ENCODE data around the gene IARS2. TPM values are rescaled to one million over a fixed set of nuclear protein-coding genes. Genes with fewer than 3 reads are reported as not detected.

Gene IARS2
- polyA plus RNA-seq, 1 experiment = 33.8 TPM

DNA sequence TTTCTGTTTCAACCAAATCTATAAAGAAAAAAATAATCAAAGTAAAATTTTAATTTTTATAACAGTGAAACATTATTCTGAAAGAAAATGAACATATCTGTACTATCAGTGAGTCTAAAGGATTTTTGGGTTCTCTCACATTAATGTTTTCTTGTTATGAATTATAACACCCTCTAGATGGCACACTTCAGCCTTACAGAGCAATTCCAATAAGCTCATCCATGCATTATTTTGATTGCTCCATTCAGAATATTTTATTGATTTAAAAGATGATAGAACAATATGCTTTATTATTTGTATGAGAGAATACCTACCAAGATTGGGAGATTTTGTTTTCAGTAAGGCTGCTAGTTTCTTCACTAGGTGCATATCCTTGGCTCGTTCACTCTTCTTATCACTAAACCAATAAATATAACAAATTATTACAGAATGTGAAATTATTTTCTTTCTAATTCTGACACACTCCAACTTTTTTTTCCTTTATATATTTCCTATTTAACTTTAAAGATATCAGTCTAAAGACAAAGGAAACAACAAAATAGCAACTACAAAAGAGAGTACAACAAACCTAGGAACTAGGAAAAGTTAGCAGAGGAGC is 95.9 kb downstream of the IARS2 start:
- ChIA-PET CTCF (interaction anchor here (0.6 to 2.3 kb wide), 20 partner anchors 9 to 614 kb away, joined by 3 to 21 read pairs (median 4); no protein-coding TSS in a partner anchor), POLR2A (no interaction called here)
- Histone ChIP-seq H3K27me3 (ENCODE audit: control insufficient read depth, insufficient read depth, low read length) (no peaks in the 10 kb centered on the region), H3K4me3 (ENCODE audit: low read depth, low read length) (no peak overlapping the region), H3K9me3 (ENCODE audit: control insufficient read depth, insufficient read depth, low read length) (no peaks in the 10 kb centered on the region), H3K27ac (ENCODE audit: low read depth, low read length) (no peak overlapping the region)
- TF ChIP-seq, protein P1, sequence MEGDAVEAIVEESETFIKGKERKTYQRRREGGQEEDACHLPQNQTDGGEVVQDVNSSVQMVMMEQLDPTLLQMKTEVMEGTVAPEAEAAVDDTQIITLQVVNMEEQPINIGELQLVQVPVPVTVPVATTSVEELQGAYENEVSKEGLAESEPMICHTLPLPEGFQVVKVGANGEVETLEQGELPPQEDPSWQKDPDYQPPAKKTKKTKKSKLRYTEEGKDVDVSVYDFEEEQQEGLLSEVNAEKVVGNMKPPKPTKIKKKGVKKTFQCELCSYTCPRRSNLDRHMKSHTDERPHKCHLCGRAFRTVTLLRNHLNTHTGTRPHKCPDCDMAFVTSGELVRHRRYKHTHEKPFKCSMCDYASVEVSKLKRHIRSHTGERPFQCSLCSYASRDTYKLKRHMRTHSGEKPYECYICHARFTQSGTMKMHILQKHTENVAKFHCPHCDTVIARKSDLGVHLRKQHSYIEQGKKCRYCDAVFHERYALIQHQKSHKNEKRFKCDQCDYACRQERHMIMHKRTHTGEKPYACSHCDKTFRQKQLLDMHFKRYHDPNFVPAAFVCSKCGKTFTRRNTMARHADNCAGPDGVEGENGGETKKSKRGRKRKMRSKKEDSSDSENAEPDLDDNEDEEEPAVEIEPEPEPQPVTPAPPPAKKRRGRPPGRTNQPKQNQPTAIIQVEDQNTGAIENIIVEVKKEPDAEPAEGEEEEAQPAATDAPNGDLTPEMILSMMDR (IDR thresholded peaks at IDR 0.05; ENCODE audit: low read depth, low read length) = peak; percentile 54
- no peak for DNase-seq (ENCODE audit: low read depth, low spot score)

DNA sequence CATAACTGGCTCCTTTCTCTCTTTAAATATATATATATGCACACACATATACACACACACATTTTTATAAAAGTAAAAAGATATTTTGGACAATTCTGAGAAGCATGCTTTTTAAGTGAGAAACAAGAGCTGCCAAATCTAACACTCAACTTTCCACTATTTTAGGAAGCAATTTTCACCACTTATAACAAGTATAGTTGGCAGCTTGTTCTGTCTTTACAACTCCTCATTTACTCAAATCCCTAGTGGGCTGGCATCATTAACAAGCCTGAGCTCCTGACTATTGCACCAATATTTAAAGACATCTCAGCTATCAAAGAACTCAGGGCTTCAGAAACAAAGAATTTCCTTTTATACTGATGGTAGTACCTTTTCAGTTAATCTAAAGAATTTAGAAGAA is 101.8 kb downstream of the IARS2 start:
- H3K4me3 ChIP-seq (ENCODE audit: low read depth, low read length) = no peak overlapping the region
- H3K27ac ChIP-seq (ENCODE audit: low read depth, low read length) = no peak overlapping the region
- H3K9me3 ChIP-seq (ENCODE audit: control insufficient read depth, insufficient read depth, low read length) = no peaks in the 10 kb centered on the region
- ChIA-PET POLR2A (no interaction called here), CTCF (interaction anchor here (0.9 to 2.3 kb wide), 6 partner anchors 12 to 581 kb away, joined by 3 to 11 read pairs (median 5); no protein-coding TSS in a partner anchor)
- DNase-seq (ENCODE audit: low read depth, low spot score) = no peak
- no peaks in the 10 kb centered on the region for H3K27me3 ChIP-seq (ENCODE audit: control insufficient read depth, insufficient read depth, low read length)
- TF ChIP-seq, protein P1 (IDR thresholded peaks at IDR 0.05; ENCODE audit: low read depth, low read length) = no peak

Small RNAs within 50 kb of the gene (small RNA-seq; reads per million reads assigned to genes)
- gene MIR194-1 (ENCODE audit: insufficient read length, low read depth) (1.1 reads per million), gene MIR215 (ENCODE audit: insufficient read length, low read depth) (2.2 reads per million)

Other genes with a start within 250 kb of the IARS2 start
- not detected in 2 replicates for gene SLC30A10, start 165.6 kb upstream of the IARS2 start, polyA plus RNA-seq (2011; rRNA removed)
- 129 and 146 TPM in 2 replicates for gene EPRS1, start 47.6 kb upstream of the IARS2 start, polyA plus RNA-seq (2011; rRNA removed)
- gene BPNT1, start 4.3 kb upstream of the IARS2 start, polyA plus RNA-seq (2011; rRNA removed) = 46.6 and 54.1 TPM in 2 replicates
- 38.2 and 43.6 TPM in 2 replicates for gene RAB3GAP2, start 178.3 kb downstream of the IARS2 start, polyA plus RNA-seq (2011; rRNA removed)